Neural crest cell (in vitro differentiated cells): ENCODE data around the gene RBM44. TPM values are rescaled to one million over a fixed set of nuclear protein-coding genes. Genes with fewer than 3 reads are reported as not detected.

Experiments used
- DNase-seq: peaks from one replicate; pipeline ENCODE4 v3.0.0; 2021; ENCODE audit warnings: low read depth, mixed read lengths, low spot score
- H3K27ac Mint-ChIP-seq: one replicate; pipeline ENCODE4 v1.8.0; 2021; ENCODE audit warnings: mild to moderate bottlenecking, mixed read lengths; ENCODE audit not compliant: unreplicated experiment
- H3K27me3 Mint-ChIP-seq: 2 replicates; pipeline ENCODE4 v1.8.0; 2021; ENCODE audit warnings: low read depth, mild to moderate bottlenecking, mixed read lengths
- H3K36me3 Mint-ChIP-seq: 2 replicates; pipeline ENCODE4 v1.8.0; 2021; ENCODE audit warnings: low read depth, mild to moderate bottlenecking, mixed read lengths
- H3K4me1 Mint-ChIP-seq: 2 replicates; pipeline ENCODE4 v1.8.0; 2021; ENCODE audit warnings: mixed read lengths
- H3K4me3 Mint-ChIP-seq: one replicate; pipeline ENCODE4 v1.8.0; 2021; ENCODE audit warnings: mild to moderate bottlenecking, mixed read lengths
- H3K9me3 Mint-ChIP-seq: 2 replicates; pipeline ENCODE4 v1.8.0; 2021; ENCODE audit warnings: mixed read lengths
- total RNA-seq: library from RNA; stranded (reverse); gene quantifications from 2 replicates; pipeline ENCODE4 v1.2.1, GENCODE V29; 2021
- TF ChIP-seq, protein P1 (sequence below): fragments of 200-600 bp; sonication (generic); conservative IDR thresholded peaks from 2 replicates; pipeline ENCODE4 v1.5.0; 2021; ENCODE audit warnings: antibody characterized with exemption, mild to moderate bottlenecking

RBM44 gene
- total RNA-seq, 1 donor from 2014 or later = 0.42 TPM

DNA sequence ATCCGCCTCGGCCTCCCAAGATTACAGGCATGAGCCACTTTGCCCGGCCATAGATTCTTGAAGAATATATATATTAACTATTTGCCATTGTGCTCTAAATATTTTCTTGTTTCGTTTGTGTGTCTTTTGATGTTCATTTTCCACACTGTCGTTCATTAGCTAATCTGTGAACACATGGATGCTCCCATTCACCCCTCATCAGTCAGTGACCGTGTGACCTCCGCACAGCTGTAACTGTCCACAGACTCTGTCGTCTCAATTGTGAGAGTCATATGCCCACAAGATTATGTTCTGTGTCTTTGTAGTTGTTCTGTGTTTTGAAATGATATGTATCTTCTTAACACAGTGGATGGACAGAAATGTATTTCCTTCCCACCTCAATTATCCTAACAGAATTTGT lies 90.4 kb downstream of the RBM44 start:
- no peak for DNase-seq
- Mint-ChIP-seq H3K9me3 (no peaks in the 10 kb centered on the region), H3K4me3 (no peak overlapping the region), H3K27ac (peak overlapping the region; percentile 39), H3K36me3 (no peaks in the 10 kb centered on the region), H3K4me1 (peaks cover 34% of the 10 kb centered on the region), H3K27me3 (no peaks in the 10 kb centered on the region)
- TF ChIP-seq, protein P1, sequence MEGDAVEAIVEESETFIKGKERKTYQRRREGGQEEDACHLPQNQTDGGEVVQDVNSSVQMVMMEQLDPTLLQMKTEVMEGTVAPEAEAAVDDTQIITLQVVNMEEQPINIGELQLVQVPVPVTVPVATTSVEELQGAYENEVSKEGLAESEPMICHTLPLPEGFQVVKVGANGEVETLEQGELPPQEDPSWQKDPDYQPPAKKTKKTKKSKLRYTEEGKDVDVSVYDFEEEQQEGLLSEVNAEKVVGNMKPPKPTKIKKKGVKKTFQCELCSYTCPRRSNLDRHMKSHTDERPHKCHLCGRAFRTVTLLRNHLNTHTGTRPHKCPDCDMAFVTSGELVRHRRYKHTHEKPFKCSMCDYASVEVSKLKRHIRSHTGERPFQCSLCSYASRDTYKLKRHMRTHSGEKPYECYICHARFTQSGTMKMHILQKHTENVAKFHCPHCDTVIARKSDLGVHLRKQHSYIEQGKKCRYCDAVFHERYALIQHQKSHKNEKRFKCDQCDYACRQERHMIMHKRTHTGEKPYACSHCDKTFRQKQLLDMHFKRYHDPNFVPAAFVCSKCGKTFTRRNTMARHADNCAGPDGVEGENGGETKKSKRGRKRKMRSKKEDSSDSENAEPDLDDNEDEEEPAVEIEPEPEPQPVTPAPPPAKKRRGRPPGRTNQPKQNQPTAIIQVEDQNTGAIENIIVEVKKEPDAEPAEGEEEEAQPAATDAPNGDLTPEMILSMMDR = no peak

DNA sequence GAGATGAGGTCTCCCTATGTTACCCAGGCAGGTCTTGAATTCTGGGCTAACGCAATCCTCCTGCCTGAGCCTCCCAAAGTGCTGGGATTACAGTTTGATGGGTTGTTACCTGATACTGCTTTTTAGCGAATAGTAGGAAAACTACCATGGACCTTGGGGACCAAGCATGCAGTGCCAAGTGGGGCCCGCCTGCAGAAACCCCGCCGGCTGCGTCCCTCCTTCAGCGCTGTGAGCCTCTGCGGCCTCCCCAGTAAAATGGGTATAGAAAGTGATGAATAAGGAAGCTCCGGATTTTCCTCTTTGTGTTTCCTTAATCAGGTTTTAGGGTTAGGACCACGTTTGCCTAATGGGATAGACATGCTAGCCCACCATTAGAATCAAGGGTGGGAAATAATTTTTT lies 91.2 kb downstream of the RBM44 start:
- H3K4me1 Mint-ChIP-seq = peaks cover 30% of the 10 kb centered on the region
- TF ChIP-seq, protein P1 = no peak
- H3K4me3 Mint-ChIP-seq = no peak overlapping the region
- no peaks in the 10 kb centered on the region for H3K27me3 Mint-ChIP-seq
- no peaks in the 10 kb centered on the region for H3K9me3 Mint-ChIP-seq
- no peak for DNase-seq
- H3K36me3 Mint-ChIP-seq = no peaks in the 10 kb centered on the region
- no peak overlapping the region for H3K27ac Mint-ChIP-seq

Other genes with a start within 250 kb of the RBM44 start
- gene PRLH, start 232.2 kb upstream of the RBM44 start, total RNA-seq = not detected in 2 replicates
- not detected in 2 replicates for gene RAB17, start 208.0 kb upstream of the RBM44 start, total RNA-seq
- 37.1 and 38.5 TPM in 2 replicates for gene LRRFIP1, start 171.2 kb upstream of the RBM44 start, total RNA-seq
- gene RAMP1, start 60.8 kb downstream of the RBM44 start, total RNA-seq = 0.58 and 0.91 TPM in 2 replicates
- 56.8 and 62.3 TPM in 2 replicates for gene UBE2F, start 168.2 kb downstream of the RBM44 start, total RNA-seq